ENCODE measurements around the gene USP3.
"Not testable (repeated sequence)": the region's sequence is repeated elsewhere in the genome, so short reads cannot be mapped to it uniquely, and the experiment has no call there.

The USP3 gene

GRCh38 chr15:63509955-63510940 lies 5.9 kb downstream of the USP3 start:
- DNase-seq (ENCODE audit: extremely low spot score, insufficient read length, low read depth) (no peak), FAIRE-seq (no peak)

DNA sequence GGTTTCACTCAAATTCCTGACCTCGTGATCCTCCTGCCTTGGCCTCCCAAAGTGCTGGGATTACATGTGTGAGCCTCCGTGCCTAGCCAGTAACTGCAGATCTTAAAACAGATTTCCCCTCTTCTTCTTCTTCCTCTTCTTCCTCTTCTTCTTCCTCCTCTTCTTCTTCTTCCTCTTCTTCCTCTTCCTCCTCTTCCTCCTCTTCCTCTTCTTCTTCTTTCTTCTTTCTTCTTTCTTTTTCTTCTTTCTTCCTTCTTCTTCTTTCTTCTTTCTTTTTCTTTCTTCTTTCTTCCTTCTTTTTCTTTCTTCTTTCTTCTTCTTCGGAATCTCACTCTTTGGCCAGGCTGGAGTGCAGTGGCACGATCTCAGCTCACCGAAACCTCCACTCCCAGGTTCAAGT lies 7.8 kb downstream of the USP3 start:
- DNase-seq (ENCODE audit: extremely low spot score, insufficient read length, low read depth) = no peak
- FAIRE-seq = no peak

- DNase-seq (ENCODE audit: extremely low spot score, insufficient read length, low read depth) = no peak
- FAIRE-seq = no peak
Observed at GRCh38 chr15:63513271-63513670, 8.9 kb downstream of the USP3 start.

DNA sequence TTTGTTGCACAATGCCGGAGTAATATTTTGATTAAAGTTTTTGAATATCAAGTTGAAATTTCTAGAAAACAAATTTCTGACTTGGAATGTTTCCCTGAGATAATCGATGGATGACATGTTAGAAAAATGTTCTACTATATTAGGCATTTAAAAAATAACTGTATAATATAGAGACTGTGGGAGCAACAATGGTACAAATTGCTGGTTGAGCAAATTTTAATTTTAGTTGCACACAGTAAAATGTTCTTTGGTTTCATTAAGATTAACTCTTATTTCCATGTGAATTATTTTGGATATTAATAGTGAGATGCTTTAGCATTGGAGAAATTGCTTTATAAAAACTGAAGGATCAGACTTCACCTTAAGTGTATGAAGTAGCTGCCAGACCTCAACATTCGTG lies 9.3 kb downstream of the USP3 start:
- FAIRE-seq (no peak), DNase-seq (ENCODE audit: extremely low spot score, insufficient read length, low read depth) (no peak)

- DNase-seq (ENCODE audit: extremely low spot score, insufficient read length, low read depth) (no peak), FAIRE-seq (no peak)
Observed at GRCh38 chr15:63514531-63514943, 10.1 kb downstream of the USP3 start.

DNA sequence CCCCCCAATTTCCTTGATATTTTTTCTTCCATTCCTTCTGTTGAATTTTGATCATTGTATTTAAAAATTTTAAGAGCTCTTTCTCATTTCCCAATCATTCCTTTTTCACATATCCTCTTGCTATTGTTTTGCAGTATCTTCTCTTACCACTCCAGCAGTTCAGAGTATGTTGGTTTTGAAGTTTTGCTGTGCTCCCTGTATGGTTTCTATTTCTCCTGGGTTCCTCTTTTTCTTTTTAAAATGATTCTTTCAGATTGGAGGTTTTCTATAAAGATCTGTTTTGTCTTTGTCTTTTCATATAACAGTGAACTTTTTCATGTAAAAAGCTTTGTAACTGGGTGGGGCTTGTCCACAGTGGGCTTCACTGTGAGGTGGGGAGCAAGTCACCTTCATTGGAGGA lies 12.8 kb downstream of the USP3 start:
- DNase-seq (ENCODE audit: extremely low spot score, insufficient read length, low read depth) (no peak), FAIRE-seq (no peak)

GRCh38 chr15:63517628-63518027 lies 13.2 kb downstream of the USP3 start:
- peak; percentile 41 for FAIRE-seq
- no peak for DNase-seq (ENCODE audit: extremely low spot score, insufficient read length, low read depth)

GRCh38 chr15:63519041-63519440 lies 14.6 kb downstream of the USP3 start:
- FAIRE-seq (no peak), DNase-seq (ENCODE audit: extremely low spot score, insufficient read length, low read depth) (no peak)

DNA sequence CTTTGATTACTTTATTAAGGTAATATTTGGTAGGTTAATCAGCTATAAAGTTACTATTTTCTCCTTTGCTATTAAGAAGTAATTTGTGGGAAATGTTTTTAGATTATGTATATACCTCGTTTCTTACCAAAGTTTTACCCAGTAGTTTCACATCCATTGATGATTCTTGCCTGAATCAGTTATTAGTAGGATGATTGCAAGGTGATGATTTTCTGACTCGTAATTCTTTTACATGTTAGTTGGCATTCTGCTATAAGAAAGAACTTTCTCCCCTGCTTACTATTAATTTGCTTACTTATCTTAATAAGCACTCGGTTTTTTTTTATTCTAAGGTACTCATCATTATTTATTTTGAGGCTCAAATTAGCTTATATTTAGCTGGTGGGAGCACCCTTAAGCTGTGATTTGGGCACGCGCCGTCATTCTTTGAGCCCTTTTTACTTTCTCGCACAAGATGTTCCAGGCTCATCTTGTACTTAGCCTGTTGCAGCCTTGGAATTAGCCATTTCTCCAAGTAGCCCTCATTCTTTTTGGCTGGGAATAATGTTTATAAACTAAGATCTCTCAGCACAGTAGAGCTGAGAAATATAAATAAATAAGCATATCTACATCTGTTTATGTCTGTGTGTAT lies 15.3 kb downstream of the USP3 start:
- DNase-seq (ENCODE audit: extremely low spot score, insufficient read length, low read depth) = no peak
- FAIRE-seq = no peak

- not testable (repeated sequence) for FAIRE-seq; DNase-seq (ENCODE audit: extremely low spot score, insufficient read length, low read depth)
Observed at GRCh38 chr15:63520462-63520861, 16.1 kb downstream of the USP3 start.

DNA sequence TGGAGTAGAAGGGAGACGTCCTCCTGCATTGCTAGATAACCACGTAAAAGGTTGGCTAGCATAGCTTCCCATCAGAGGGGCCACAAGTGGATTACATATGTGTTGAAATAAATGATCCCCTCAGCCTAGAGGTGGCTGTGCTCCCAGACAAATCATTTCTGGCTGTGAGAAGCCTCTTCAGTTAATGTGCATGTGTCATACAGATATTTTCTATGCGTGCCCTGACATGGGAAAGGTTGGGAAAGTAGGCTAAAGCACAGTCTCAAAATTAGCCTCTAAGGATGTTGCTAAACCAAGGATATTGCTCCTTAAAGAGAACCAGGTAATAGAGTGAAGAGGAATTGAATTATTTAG lies 17.8 kb downstream of the USP3 start:
- FAIRE-seq (no peak), DNase-seq (ENCODE audit: extremely low spot score, insufficient read length, low read depth) (no peak)

DNA sequence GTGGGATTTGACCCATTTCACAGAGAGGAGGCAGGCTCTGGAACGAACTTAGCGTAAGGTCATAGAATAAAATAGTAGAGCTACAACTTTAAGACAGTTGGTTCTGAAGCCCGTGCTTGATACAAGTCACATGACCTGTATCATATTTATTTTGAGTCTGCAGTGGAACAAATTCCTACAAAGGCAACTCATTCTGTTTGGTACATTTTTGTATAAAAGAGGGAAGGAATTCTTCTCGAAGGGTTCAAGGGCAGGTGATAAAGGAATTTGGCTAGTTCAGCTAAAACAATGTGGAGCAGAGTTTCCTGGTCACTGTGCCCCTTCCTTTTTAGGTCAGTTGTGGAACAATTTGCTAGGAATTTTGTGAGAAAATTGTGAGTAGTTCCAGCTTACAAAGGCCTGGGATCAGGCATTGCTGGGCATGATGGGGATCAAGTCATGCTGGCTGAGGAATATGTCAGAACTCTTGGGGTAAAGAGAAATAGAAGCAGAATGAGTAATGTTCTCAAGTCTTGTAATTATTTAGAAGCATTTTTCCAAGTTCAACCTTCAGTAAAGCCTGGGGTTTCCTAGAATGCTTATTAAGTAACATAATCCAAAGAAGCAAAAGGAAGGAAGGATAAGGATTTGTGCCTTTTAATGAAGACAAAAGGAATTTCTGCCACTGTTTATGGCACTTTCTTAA lies 19.1 kb downstream of the USP3 start:
- DNase-seq (ENCODE audit: extremely low spot score, insufficient read length, low read depth) (no peak), FAIRE-seq (no peak)

DNA sequence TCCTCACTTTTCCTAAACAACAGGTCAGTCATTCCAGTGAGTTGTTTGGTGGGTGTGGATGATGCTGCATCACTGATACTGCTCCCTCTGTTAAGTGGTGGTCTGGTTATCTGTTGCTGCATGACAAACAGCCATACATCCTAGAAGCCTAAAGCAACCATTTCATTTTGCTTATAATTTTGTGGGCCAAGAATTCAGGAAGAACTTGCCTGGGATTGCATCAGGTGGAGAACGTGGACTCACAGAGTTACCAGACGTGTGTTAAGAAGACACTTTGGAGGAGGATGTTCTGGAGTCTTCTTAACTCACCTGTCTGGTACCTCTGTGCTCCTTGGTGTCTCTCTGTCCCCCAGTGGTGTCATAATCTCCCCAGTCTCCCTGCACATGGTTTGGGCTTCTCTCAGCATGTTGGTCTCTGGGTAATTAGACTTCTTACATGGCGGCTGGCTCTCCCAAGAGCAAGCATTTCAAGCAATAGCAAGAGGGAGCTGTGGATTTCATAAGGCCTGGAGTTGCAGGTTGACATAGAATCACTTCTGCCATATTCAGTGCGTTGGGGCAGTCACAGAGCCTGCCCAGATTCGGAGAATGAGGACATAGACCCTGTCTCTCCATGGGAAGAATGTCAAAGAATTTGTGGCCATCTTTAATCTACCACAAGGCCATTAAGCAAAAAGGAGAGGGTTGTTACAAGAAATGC lies 20.1 kb downstream of the USP3 start:
- FAIRE-seq (no peak), DNase-seq (ENCODE audit: extremely low spot score, insufficient read length, low read depth) (no peak)

DNA sequence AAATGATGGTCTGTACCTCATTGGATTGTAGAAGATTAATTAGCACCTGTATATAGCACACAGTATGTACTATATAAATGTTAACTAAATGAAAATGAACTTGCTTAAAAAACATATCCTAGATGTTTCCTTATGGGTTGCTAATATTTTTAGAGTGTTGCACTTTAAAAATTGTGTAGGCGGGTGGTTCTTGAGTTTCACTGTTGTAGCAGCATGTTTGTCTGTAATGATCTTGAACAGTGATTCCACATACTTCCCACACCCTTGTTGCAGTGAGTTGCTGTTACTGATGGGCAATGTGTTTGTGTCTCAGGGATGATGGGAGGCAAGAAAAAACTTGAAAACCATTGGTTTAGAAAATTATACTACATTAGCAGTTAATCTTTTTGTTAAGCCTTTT lies 22.0 kb downstream of the USP3 start:
- no peak for FAIRE-seq
- no peak for DNase-seq (ENCODE audit: extremely low spot score, insufficient read length, low read depth)

DNA sequence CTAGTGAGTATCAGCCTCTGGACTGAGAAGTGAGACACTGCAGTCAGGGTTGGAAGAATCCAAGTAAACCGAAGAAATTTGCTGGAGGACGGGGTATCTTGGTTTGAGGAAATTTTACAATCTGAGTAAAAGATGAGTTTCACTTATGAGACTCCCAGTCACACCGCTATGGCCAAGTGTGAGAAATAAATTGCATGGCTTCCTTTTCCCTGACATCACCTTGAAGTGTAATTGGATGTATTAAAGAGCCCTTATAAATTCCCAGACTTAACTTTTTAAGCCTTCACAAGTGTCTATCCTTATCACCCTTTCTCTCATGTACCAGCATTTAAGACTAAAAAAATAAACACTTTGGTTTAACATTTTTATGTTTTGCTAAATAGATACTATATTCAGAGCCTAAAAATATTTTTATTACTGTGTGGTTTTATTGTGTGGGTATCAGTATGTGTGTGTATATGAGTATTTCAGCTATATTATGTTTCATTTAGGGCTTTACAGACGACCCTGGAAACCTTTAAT lies 23.8 kb downstream of the USP3 start:
- no peak for DNase-seq (ENCODE audit: extremely low spot score, insufficient read length, low read depth)
- no peak for FAIRE-seq

- DNase-seq (ENCODE audit: extremely low spot score, insufficient read length, low read depth) (no peak), FAIRE-seq (no peak)
Observed at GRCh38 chr15:63530235-63530634, 25.8 kb downstream of the USP3 start.

GRCh38 chr15:63530752-63531299 lies 26.4 kb downstream of the USP3 start:
- FAIRE-seq (peak; percentile 71), DNase-seq (ENCODE audit: extremely low spot score, insufficient read length, low read depth) (no peak)

GRCh38 chr15:63531586-63531985 lies 27.2 kb downstream of the USP3 start:
- DNase-seq (ENCODE audit: extremely low spot score, insufficient read length, low read depth) (no peak), FAIRE-seq (peak; percentile 83)

DNA sequence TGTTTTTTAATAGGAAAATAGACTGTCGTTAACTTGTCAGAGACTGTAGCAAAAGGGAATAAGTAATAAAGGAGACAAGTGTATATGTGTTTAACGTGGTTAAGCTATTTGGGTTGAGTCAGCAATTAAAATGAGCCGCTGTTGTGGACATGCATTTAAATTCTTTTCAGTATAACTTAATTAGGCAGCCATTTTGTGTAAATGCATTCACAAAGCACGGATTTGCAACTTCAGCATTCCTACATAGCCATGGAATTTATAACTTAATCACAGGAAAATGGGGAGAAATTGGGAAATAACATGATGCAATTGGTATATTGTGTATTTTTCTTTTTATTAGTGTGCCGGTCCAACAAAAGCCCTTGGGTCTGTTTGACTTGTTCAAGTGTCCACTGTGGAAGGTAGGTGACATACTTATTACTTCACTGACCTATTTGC lies 27.9 kb downstream of the USP3 start:
- DNase-seq (ENCODE audit: extremely low spot score, insufficient read length, low read depth) (no peak), FAIRE-seq (no peak)

DNA sequence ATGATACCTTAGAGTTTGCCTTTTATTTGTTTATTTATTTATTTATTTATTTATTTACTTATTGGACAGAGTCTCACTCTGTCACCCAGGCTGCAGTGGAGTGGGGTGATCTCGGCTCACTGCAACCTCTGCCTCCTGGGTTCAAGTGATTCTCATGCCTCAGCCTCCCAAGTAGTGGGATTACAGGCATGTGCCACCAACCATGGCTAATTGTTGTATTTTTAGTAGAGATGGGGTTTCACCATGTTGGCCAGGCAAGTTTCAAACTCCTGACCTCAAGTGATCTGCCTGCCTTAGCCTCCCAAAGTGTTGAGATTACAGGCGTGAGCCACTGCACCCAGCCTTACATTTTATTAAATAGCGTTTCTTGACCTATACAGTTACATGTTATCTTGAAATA lies 30.5 kb downstream of the USP3 start:
- peak; percentile 29 for FAIRE-seq
- DNase-seq (ENCODE audit: extremely low spot score, insufficient read length, low read depth) = not testable (repeated sequence)
